Neural progenitor cell (in vitro differentiated cells): ENCODE measurements around the gene BTBD9. TPM values are rescaled to one million over a fixed set of nuclear protein-coding genes. Genes with fewer than 3 reads are reported as not detected.

Experiments
- DNase-seq: peaks from one replicate; pipeline ENCODE4 v3.0.0-alpha.2; 2016; ENCODE audit warnings: low spot score
- H2AFZ ChIP-seq: fragments of 200-600 bp; sonication (generic); replicated peaks from 2 replicates; pipeline ENCODE4 v1.6.1; 2016; ENCODE audit warnings: antibody characterized with exemption
- H3F3A ChIP-seq: fragments of 200-600 bp; sonication (generic); 2 replicates; pipeline ENCODE4 v1.6.1; 2016; ENCODE audit warnings: antibody characterized with exemption, low read depth
- H3K27ac ChIP-seq: fragments of 200-600 bp; sonication (generic); 2 replicates; pipeline ENCODE4 v1.5.1; 2016; ENCODE audit warnings: mild to moderate bottlenecking
- H3K27me3 ChIP-seq: fragments of 200-600 bp; sonication (generic); 2 replicates; pipeline ENCODE4 v1.6.1; 2016; ENCODE audit warnings: mild to moderate bottlenecking, moderate library complexity
- H3K36me3 ChIP-seq: fragments of 200-600 bp; sonication (generic); 2 replicates; pipeline ENCODE4 v1.5.1; 2016
- H3K4me1 ChIP-seq: fragments of 200-600 bp; sonication (generic); 2 replicates; pipeline ENCODE4 v1.6.1; 2016; ENCODE audit warnings: mixed run types
- H3K4me2 ChIP-seq: fragments of 200-600 bp; sonication (generic); 2 replicates; pipeline ENCODE4 v1.6.1; 2016
- H3K4me3 ChIP-seq: fragments of 200-600 bp; sonication (generic); 2 replicates; pipeline ENCODE4 v1.5.1; 2016
- H3K79me2 ChIP-seq: fragments of 200-600 bp; sonication (generic); 2 replicates; pipeline ENCODE4 v1.6.1; 2016; ENCODE audit warnings: low read depth
- H3K9ac ChIP-seq: fragments of 200-600 bp; sonication (generic); 2 replicates; pipeline ENCODE4 v1.6.1; 2016
- H3K9me3 ChIP-seq: fragments of 200-600 bp; sonication (generic); 2 replicates; pipeline ENCODE4 v1.5.1; 2016; ENCODE audit warnings: low read depth
- H4K20me1 ChIP-seq: fragments of 200-600 bp; sonication (generic); 2 replicates; pipeline ENCODE4 v1.6.1; 2016; ENCODE audit warnings: low read depth
- H3K27ac Mint-ChIP-seq: 3 replicates; pipeline ENCODE4 v1.8.0; 2021; ENCODE audit warnings: mixed read lengths
- H3K27me3 Mint-ChIP-seq: 2 replicates; pipeline ENCODE4 v1.8.0; 2022; ENCODE audit warnings: low read depth, mild to moderate bottlenecking, inconsistent platforms, moderate library complexity, mixed read lengths; ENCODE audit not compliant: insufficient read depth
- H3K36me3 Mint-ChIP-seq: 3 replicates; pipeline ENCODE4 v1.8.0; 2021; ENCODE audit warnings: mixed read lengths
- H3K4me1 Mint-ChIP-seq: 3 replicates; pipeline ENCODE4 v1.8.0; 2021; ENCODE audit warnings: mixed read lengths
- H3K4me3 Mint-ChIP-seq: 3 replicates; pipeline ENCODE4 v1.8.0; 2021; ENCODE audit warnings: mild to moderate bottlenecking, moderate library complexity, mixed read lengths
- H3K9me3 Mint-ChIP-seq: 3 replicates; pipeline ENCODE4 v1.8.0; 2020; ENCODE audit warnings: mixed read lengths
- EZH2 ChIP-seq: fragments of 200-600 bp; sonication (generic); IDR thresholded peaks from 2 replicates; pipeline ENCODE4 v1.6.1; 2017; ENCODE audit warnings: antibody characterized with exemption, mild to moderate bottlenecking, moderate library complexity
- EZH2phosphoT487 ChIP-seq: fragments of 200-600 bp; sonication (generic); IDR thresholded peaks from 2 replicates; pipeline ENCODE4 v1.6.1; 2017; ENCODE audit warnings: antibody characterized with exemption
- total RNA-seq: library from RNA; depleted of rRNA; stranded (reverse); fragments of >200 nt; gene quantifications from 2 replicates; pipeline ENCODE4 v1.2.3, GENCODE V29; 2015; ENCODE audit warnings: low replicate concordance
- TF ChIP-seq, protein P1 (sequence below): fragments of 200-600 bp; sonication (generic); IDR thresholded peaks from 2 replicates; pipeline ENCODE4 v1.5.1; 2017; ENCODE audit warnings: antibody characterized with exemption, mild to moderate bottlenecking

BTBD9 gene
- total RNA-seq, 1 donor from 2014 or later, result 16.9 TPM

GRCh38 chr6:38567436-38567835, 72.3 kb downstream of the BTBD9 start:
- Histone ChIP-seq H3F3A (no peaks in the 10 kb centered on the region), H3K9me3 (no peaks in the 10 kb centered on the region), H3K36me3 (no peaks in the 10 kb centered on the region), H2AFZ (no peak overlapping the region), H3K4me2 (no peak overlapping the region), H3K9ac (no peak overlapping the region), H3K27ac (no peak overlapping the region), H3K79me2 (no peaks in the 10 kb centered on the region), H3K27me3 (no peaks in the 10 kb centered on the region), H4K20me1 (peaks cover 3% of the 10 kb centered on the region), H3K4me3 (no peak overlapping the region), H3K4me1 (peaks cover 10% of the 10 kb centered on the region)
- peaks cover 6% of the 10 kb centered on the region for H3K4me1 Mint-ChIP-seq
- DNase-seq, result no peak
- H3K9me3 Mint-ChIP-seq, result no peaks in the 10 kb centered on the region
- no peak overlapping the region for H3K4me3 Mint-ChIP-seq
- H3K36me3 Mint-ChIP-seq, result no peaks in the 10 kb centered on the region
- no peak overlapping the region for H3K27ac Mint-ChIP-seq
- TF ChIP-seq, protein P1, sequence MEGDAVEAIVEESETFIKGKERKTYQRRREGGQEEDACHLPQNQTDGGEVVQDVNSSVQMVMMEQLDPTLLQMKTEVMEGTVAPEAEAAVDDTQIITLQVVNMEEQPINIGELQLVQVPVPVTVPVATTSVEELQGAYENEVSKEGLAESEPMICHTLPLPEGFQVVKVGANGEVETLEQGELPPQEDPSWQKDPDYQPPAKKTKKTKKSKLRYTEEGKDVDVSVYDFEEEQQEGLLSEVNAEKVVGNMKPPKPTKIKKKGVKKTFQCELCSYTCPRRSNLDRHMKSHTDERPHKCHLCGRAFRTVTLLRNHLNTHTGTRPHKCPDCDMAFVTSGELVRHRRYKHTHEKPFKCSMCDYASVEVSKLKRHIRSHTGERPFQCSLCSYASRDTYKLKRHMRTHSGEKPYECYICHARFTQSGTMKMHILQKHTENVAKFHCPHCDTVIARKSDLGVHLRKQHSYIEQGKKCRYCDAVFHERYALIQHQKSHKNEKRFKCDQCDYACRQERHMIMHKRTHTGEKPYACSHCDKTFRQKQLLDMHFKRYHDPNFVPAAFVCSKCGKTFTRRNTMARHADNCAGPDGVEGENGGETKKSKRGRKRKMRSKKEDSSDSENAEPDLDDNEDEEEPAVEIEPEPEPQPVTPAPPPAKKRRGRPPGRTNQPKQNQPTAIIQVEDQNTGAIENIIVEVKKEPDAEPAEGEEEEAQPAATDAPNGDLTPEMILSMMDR, result no peak
- TF ChIP-seq EZH2phosphoT487, result no peak
- TF ChIP-seq EZH2, result no peak
- H3K27me3 Mint-ChIP-seq, result no peaks in the 10 kb centered on the region

DNA sequence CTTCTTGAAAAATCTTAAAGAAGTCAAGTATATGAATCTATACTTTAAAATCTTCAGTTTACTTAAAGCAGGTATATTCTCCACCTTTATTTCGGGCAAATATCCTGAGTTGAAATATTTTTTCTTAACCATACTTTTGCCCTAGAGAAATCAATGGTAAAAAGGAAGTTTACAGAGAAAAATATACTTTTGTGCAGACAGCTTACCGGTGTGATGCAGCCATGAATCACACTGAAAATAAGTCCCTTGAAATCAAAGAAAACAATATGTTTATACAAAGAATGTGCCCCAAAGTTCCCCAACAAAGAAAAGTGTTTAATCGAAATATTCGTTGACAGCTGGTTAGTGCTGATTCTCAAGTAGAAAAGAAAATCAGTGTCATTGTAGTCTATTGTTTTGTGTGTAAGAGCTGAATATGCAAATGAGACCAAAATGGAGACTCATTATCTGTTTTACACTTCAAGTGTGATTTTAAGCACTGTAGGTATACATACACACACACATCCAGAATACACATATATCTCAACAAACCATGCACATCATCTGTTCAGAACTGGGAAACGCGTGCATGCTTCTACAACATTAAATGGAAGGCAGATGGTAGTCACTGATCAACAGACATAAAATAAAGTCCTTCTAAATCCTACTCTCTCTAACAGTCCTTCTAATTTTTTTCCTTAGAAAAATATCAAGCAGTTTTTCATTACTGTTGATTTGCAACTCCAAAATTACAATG, 73.3 kb downstream of the BTBD9 start:
- no peak for DNase-seq
- H3K4me3 Mint-ChIP-seq, result no peak overlapping the region
- no peaks in the 10 kb centered on the region for H3F3A ChIP-seq
- no peak overlapping the region for H3K27ac Mint-ChIP-seq
- H3K27me3 Mint-ChIP-seq, result no peaks in the 10 kb centered on the region
- H3K27me3 ChIP-seq, result no peaks in the 10 kb centered on the region
- H3K79me2 ChIP-seq, result no peaks in the 10 kb centered on the region
- no peaks in the 10 kb centered on the region for H3K9me3 Mint-ChIP-seq
- peaks cover 10% of the 10 kb centered on the region for H3K4me1 ChIP-seq
- H3K36me3 Mint-ChIP-seq, result no peaks in the 10 kb centered on the region
- H3K27ac ChIP-seq, result no peak overlapping the region
- no peak overlapping the region for H3K9ac ChIP-seq
- peaks cover 3% of the 10 kb centered on the region for H4K20me1 ChIP-seq
- TF ChIP-seq, protein P1, result no peak
- TF ChIP-seq EZH2phosphoT487 (no peak), EZH2 (no peak)
- no peaks in the 10 kb centered on the region for H3K36me3 ChIP-seq
- H3K9me3 ChIP-seq, result no peaks in the 10 kb centered on the region
- H3K4me3 ChIP-seq, result no peak overlapping the region
- H3K4me1 Mint-ChIP-seq, result peaks cover 6% of the 10 kb centered on the region
- no peak overlapping the region for H3K4me2 ChIP-seq
- no peak overlapping the region for H2AFZ ChIP-seq

DNA sequence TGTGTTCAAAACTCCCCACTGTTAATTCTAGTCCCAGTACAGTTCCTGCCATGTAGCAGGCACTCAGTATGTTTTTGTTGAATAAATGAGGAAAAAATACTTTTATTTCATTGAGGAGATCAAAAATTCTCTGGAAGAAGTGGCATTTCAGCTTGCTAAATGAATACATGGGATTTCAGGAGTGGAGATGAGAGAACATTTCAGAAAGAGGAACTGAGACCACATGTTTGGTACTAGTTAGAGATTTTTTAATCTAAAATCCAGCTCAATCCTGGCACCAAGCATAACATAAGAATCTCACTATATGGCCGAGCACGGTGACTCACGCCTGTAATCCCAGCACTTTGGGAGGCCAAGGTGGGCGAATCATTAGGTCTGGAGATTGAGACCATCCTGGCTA, 75.4 kb downstream of the BTBD9 start:
- Histone ChIP-seq H3F3A (no peaks in the 10 kb centered on the region), H3K36me3 (no peaks in the 10 kb centered on the region), H3K79me2 (no peaks in the 10 kb centered on the region), H3K9me3 (no peaks in the 10 kb centered on the region), H3K4me2 (no peak overlapping the region), H3K9ac (no peak overlapping the region), H2AFZ (no peak overlapping the region), H4K20me1 (peaks cover 3% of the 10 kb centered on the region), H3K27me3 (no peaks in the 10 kb centered on the region), H3K4me1 (peaks cover 3% of the 10 kb centered on the region), H3K4me3 (no peak overlapping the region), H3K27ac (no peak overlapping the region)
- TF ChIP-seq, protein P1, result no peak
- no peak for TF ChIP-seq EZH2
- TF ChIP-seq EZH2phosphoT487, result no peak
- no peak overlapping the region for H3K27ac Mint-ChIP-seq
- no peaks in the 10 kb centered on the region for H3K9me3 Mint-ChIP-seq
- peaks cover 6% of the 10 kb centered on the region for H3K4me1 Mint-ChIP-seq
- DNase-seq, result no peak
- no peaks in the 10 kb centered on the region for H3K36me3 Mint-ChIP-seq
- no peaks in the 10 kb centered on the region for H3K27me3 Mint-ChIP-seq
- H3K4me3 Mint-ChIP-seq, result no peak overlapping the region
